NOMO-1 treated with DMSO at 0.1 percent for 48 hours (cell line): ENCODE measurements around the gene NUP62.
A peak's percentile ranks its signal among the peaks of the same experiment; 100 is the strongest.
"Not testable (repeated sequence)": the region's sequence is repeated elsewhere in the genome, so short reads cannot be mapped to it uniquely, and the experiment has no call there.

Experiments used
- DNase-seq: peaks from one replicate; lab custom pipeline; 2025; ENCODE audit not compliant: unreplicated experiment; lab: John Stamatoyannopoulos, UW

The NUP62 gene

DNA sequence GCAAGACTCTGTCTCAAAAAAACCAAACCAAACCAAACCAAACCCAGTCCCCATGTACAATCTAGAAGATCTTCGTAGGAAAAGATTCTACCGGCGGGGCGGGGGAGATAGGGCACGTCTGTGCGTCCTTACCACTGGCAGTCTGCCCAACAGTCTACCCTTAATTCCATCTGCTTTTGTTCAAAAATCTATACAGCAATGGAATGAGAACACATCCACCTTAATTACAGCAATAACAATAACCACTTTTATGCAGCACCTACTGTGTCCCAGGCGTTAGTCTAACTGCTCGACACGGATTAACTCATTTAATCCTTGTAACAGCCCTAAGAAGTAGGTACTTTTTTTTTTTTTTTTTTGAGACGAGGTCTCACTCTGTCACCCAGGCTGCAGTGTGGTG lies 2.8 kb downstream of the NUP62 start:
- no peak for DNase-seq

DNA sequence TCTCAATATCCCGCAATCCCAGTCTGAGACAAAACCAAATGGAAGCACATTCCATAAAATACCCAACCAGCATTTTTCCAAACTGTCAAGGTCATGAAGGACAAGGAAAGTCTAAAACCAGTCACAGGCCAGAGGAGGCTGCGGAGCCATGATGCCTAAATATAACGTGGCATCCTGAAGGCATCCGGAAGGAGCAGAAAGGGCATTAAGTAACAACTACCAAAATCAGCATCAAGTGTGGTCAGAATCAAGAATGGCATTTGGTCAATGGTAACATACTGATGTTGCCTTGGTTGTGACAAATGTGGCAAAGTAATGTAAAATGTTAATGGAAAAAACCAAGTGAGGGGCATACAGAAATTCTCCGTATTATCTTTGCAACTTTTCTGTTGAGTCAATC lies 3.8 kb downstream of the NUP62 start:
- DNase-seq, result no peak

DNA sequence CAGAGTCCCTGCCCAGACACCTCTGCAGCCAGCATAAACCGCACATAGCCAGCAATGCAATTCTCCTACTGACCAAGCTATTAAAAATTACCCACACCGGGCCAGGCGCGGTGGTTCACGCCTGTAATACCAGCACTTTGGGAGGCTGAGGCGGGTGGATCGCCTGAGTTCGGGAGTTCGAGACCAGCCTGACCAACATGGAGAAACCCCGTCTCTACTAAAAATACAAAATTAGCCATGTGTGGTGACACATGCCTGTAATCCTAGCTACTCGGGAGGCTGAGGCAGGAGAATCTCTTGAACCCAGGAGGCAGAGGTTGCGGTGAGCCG lies 4.5 kb downstream of the NUP62 start:
- not testable (repeated sequence) for DNase-seq

DNA sequence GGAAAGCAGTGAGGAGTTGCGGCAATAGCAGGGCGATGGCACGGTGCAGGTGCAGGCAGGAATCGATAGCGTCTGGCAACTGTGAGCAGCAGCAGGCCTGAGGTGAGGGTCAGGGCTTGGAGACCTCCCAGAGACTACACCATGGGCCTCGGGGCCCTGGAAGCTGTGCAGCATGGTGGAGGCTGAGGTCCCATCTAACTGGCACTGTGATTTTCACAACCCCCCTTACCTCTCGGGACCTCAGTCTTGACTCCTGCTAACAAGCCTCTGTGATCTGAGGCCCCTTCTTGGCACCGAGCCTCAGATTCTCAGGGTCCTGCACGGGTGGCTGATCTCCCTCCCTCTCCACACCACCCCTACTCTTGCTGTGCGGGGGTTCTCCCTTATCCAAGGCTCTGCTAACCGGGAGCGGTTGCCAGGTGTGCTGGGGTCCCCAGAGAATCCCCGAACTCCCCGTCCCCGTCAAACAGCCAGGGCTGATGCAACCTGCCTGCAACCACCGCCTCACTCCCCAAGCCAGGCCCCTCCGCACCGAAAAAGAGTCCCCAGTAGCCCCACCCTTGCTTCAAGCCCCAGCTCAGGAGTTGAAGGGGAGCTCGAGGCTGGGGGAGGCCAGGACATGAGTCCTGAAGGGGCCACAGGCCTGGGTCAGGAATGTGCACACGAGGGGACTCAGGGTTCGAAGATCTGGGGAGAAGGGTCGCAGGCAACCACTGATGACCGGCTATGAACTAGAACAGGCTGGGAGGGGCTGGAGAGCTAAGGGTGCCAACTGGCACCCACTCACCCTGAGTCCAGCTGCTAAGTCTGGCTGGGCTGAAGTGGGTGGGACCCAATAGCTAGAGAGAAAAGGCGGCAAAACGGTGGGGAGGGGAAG lies 5.1 kb downstream of the NUP62 start:
- DNase-seq, result no peak

DNA sequence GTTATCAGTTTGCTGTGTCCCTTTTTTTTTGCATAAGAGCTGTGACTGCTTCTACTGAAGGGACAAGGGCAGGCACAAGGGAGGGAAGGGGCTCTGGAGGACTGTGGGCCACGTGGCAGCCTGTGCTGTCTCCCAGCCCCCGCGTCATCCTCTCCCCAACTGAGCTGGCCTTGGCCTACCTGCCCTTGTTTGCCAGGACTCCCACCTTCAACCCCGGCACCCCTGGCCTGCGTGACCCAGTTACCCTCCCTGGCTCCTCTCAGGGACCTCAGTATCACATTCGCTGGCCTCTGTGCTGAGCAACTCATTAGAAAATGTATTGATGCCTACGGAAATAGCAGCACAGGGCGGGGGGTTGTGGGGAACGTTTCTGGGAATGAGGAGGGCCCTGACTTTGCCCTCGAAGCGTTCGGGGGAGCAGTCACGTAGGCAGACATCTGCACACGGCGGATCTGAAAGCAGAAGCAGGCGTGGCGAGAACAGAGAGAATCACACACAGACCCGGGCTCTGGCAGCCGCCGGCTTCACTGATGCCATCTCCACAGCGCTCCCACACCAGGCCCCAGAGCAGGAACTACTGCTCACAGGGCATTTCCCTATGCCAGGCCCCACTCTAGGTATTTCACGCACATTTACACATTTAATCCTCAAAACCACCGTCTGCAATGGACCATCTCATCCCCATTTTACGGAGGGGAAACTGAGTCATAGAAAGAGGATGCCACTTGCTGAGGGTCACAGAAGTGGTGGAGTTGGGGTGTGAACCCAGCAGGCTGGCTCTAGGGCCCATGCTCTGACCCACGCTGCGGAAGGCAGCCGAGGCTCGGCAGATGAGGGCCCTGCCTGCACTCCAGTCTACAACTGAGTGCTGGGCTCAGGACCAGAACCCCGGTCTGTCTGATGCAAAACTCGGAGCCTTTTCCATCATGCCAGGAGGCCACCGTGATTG lies 6.0 kb downstream of the NUP62 start:
- no peak for DNase-seq

DNA sequence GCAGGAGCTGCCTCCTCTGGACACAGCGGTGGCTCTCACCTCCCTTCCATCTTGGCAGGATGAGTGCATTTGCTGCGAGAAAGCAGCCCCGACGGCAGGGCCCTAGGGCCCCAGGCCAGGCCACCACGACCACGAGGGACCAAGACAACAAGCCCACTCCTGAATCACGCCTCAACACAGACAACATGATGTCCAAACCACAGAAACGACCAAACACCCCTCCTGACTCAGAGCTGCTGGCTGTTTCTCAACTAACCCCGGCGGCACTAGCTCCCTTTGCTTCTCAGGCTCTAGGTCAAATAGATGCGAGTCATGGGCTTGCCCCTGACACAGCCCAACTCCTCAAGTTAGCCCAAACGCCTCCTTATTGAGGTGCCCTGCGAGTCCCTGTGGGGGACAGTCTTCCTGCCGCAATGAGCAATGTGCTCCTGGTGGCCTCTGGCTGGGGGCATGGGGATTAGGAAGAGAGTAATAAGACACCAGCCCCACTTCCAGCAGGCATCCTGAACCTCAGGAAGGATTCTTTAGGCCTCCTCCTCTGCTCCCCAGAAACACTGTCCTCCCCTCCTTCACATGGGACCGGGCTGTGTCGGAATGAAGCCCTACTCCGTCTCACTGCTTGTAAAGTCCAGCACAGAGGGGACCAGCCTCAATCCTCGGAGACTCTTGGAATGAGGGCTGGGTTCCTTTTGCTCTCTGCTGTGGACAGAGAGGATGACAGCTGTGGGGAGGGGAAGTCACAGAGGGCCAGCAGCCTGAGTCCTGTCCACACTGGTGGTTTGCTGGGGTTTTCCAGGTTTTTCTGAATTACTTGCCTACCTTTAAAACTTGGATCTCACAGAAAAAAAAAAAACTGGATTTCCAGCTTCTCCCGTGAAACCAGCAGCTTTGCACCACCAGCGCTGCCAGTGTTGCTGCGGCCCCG lies 7.2 kb downstream of the NUP62 start:
- DNase-seq, result no peak

DNA sequence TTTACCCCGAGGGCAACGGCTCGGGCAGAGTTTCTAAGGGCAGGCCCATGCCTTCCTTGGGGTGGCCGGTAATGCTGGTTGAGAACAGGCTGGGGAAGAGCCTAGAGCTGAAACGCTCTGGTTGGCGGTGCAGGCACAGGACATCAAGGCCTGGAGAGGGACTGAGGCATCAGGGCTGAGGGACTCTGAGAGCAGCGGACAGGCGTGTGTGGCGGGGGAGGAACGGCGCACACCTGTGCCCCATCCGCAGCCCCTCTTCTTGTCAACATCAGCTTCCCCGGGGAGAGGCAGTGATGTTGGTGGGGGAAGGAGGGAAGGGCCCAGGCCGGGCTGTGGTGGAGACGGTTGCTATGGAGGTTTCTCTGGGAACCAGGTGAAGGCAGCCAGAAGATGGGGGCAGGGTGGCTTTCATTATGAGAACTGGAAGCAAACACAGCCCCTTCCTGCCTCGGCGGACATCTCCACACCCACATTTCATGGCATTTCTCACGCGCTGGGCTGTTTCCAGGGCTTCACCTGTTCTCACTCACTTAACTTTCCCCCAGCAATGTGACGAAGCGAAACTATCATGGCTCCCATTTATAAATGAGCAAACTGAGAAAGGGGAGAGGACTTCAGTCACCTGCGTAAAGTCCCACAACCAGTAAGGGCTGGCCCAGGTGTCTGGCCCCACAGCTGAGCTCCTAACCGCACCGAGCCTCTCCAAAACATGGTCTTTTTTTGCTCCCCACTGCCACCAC lies 8.5 kb downstream of the NUP62 start:
- no peak for DNase-seq

DNA sequence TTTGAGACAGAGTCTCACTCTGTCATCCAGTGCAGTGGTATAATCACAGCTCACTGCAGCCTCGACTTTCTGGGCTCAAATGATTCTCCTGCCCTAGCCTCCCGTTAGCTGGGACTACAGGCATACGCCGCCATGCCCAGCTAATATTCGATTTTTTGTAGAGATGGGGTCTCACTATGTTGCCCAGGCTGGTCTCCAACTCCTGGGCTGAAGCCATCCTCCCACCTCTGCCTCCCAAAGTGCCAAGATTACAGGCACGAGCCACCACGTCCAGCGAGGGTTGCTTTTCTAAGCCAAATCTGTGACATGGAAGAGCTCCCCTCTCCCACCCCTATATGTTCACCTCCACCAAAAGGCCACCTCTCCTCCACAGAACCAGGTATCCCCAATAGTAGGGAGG lies 11.2 kb downstream of the NUP62 start:
- no peak for DNase-seq

DNA sequence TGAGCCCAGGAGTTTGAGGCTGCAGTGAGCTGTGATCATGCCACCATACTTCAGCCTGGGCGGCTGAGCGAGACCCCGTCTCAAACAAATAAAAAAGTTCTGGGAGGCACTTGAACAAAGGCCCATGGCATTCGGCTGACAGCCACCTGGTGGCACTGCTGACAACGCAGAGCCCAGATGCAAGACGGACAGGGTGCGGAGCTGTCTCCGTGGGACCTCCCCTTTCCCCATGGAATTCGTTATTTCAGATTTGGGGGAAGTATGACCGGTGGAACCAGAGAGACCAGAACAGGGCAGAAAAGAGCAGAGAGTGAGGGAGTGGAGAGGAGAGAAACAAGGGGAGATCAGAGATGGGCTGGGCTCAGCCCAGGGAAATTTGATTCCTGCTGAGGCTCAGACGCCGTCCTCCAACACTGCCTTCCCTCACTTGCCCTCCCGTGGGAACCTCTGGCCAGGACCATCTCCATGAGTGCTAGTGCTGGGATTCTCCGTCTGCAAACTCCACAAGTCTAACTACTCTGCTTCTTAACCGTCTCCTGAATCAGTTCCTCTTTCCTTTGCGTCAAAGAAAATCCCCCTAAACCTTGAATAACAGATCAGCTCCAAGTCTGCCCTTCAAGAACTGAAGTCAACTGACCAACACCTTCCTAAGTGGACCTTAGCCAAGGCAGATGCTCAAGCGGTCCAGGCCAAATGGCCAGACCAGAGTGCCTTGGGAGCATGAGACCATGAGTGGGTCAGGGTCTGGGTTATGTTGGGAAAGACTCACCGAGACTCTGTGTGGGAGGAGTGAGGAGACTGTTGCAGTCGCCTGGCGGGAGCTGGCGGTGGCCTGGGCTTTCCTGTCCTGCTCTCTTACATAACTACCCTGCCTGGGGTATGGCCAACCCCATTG lies 12.2 kb downstream of the NUP62 start:
- peak; percentile 66 for DNase-seq

DNA sequence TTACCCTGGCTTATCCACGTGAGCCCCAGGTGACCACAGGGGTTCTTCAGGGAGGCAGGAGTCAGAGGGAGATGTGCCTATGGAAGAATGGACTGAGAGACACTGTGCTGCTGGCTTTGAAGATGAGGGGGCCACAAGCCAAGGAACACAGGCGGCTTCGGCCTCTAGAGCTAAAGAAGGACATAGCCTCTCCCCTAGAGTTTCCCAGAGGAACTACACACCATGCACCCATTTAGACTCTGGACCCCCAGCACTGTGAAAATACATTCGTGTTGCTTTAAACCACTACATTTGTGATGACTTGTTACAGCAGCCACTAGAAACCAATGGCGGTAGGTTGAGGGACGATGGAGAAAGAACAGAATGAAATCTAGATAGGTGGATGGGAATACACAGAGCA lies 14.0 kb downstream of the NUP62 start:
- DNase-seq, result no peak

DNA sequence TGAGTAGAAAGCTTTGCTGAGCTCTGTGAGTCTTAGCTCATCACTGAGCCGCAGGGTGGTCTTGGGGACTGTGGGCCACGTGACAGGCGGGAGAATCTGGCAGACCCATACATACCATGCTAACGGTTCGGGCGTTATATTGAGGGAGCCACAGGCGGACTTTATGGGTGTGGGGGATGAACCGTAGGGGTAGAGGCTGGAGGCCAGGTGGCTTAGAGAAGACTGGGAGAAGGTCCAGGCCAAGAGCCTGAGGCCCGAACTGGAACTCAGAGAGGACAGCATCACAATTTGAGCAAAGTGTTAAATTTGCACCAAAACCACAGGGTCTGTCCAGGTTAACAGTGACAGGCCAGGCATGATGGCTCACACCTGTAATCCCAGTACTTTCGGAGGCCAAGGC lies 15.6 kb downstream of the NUP62 start:
- DNase-seq, result no peak

DNA sequence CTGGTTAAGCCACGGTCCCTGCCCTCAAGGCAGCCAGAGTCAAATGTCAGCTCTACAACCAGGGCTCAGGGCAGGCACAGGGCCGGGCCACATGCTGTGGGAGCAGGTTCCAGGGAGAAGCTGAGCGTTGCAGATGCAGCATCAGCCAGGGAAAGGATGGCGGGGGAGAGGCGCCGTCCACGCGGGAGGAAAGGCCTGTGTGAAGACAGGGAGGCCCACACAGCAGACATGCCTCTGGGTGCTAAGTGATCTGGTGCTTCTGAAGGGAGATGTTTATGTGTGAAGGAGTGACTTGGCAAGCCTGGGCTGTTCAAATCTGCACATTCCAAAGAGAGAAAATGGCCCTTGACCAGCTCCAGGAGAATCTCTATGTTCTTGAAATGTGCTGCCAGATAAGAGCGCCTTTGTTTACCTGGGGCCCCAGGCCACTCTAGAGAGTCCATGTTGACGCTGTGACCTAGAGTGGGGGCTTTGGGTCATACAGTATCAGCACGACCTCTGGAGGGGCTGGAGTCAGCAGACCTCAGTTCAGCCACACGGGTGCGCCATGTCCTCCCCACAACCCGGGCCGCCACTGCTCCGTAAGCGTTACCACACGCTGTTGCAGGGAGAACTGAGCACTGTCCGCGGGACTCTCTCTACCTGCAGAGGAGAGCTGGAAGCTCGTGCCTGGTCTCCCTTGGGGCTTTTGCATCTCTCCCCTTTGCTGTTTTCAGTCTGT lies 16.2 kb downstream of the NUP62 start:
- DNase-seq, result no peak

DNA sequence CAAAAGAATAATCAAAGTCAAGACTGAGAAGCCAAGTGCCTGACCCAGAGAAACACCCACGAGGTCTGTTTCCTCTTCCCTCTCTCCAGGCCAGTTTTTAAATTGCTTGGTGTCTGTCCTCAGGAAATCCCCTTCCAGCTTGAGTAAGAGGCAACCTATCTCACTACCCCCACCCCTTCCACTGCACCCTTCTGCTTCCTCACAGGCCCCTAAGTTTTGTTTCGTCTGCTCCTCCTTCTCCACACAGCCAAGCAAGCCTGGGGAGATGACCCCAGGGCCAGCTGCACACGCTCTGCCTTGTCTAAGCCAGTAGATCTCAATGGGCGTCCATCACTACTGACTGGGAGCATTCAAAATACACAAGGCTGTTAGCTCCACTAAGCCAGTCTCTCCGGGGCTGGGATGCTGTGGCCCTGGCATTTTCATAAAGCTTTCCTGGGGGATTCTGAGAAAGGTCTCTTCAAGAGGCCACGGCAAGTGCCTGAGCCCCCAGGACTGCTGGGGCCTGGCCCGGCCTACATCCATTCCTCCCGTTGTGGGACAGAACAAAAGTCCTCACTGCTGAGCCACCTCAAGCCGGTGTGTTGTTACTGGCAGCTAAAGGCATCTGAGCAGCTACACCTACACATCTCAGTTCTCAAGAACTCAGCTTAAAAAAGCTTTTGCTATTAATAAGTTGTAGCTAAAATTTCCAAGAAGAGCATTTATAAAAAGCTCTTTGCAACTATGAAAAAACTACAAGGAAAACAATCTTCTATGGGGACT lies 17.7 kb downstream of the NUP62 start:
- DNase-seq, result peak; percentile 32

DNA sequence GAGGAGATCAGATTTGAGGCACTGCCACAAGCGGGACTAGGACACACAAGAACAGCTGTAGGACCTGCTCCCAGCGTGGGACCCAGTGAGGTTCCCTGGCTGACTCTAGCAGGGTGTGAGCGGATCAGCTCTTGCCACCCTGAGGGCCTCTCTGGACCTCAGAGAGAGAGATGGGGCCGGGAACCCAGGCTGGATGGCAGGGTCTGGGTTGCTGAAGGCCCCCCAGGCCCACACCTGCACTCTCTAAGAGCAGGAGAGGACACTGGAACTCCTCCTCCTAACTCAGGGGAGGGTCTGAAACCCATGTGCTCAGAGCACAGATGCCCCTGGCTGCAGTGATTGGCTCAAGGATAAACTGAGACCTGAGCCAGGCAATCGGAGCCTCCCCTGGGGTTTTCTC lies 19.1 kb downstream of the NUP62 start:
- DNase-seq, result no peak

DNA sequence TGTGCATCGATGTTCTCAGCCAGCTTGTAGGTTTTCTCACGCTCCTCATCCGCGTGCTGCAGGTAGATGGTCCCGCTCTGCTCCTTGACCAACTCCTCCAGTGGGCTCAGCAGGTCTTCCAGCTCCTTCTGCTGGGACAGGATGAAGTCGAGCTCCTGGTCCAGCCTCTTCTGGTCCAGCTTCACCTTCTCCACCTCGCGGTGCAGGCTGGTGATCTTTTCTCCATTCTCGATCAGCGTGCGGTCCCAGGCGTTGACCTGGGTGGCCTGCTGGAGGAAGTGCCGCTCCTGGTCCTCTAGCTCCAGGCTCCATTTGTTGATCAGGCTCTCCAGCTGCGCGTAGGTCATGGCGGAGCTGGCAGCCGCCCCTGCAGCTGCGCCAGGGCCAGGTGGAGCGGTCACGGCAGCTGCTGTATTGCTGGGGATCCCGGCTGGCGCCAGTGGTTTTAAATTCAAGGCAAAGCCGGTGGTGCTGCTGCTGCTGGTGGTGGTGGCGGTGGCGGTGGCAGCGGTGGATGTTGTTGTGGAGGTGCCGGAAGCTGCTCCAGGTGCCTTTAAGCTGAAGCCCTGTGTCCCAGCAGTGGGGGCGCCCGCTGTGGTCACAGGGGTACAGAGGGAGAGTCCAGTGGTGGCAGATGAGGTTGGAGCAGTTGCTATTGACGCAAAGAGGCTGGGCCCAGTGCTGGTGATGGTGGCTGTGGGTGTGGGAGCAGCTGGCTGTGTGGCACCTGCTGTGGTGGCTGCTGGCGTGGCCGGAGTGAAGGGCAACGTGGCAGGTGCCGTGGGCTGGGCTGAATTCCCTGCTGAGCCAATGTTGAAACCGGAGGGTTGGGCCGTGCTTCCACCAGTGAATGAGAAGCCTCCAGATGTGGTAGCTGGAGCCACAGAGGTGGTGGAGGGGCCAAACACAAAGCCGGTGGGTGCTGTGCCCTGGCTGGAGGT lies 20.6 kb downstream of the NUP62 start:
- no peak for DNase-seq

DNA sequence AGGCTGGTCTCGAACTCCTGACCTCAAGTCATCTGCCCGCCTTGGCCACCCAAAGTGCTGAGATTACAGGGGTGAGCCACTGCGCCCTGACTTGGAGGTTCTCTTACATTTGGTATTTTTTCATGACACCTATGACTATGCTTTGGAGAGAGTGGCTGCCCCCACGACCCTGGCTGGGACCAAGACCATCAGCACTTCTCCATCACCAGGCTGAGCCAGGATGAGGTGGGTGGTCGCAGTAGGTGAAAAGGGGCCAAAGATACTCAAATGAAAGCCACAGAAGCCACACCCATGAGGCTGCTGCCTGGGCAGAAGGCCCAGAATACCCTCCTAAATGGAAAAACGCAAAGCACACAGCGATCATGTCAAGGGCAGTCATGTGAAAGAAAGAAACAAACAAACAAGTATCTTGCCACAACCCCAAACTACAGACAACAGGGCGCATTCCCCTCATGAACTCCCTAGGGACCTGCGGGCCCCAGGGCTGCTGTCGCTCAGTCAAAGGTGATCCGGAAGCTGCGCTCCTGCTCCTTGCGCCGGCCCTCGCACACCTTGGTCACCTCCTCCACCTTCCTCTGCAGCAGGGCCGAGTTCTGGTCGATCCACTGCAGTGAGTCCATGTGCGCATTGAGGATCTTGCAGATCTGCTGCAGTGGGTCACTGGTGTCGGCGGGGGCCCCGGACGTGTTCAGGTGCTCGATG lies 21.4 kb downstream of the NUP62 start:
- DNase-seq, result no peak
